ENCODE results near the gene NDUFS2.
"Not testable (repeated sequence)": the region's sequence is repeated elsewhere in the genome, so short reads cannot be mapped to it uniquely, and the experiment has no call there.

The NDUFS2 gene

DNA sequence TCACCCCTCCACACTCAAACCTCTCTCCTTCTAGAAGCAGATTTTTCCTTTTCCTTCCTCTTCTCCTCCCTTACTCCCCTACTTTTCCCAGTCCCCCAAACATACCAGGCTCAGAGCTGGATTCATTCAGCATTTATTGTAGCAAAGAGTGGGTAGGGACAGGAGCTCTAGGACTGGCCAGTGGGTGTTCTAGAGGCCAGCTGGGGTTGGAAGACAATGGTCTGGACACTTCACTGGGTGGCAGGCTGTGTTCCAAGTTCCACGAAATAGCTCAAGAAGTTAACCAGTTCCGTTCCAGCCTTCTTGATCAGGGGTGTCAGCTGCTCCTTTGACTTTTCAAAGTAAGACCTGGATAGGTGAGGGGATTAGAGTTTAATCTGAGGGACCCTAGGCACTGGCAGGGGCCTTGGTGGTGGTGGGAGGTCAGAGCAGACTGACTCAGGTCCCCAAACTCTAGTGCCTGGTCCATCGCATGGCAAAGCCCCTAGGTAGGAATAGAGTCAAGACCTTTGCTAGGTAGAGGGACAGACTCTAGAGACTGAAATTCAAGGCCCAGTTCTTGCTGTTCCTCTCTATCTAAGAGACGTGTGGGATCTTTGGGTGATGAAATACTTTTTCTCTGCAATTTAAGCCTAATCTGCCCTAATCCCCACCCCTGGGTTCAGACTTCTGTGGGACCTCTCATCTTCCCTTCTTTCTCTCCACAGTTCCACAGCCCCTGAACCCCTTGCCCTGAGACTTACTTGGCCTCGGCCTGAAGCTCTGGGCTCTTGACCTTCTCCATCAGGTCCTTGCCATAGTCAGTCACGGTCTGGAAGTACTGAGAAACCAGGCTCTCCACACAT is 20.2 kb downstream of the NDUFS2 start:
- no peak for DNase-seq

DNA sequence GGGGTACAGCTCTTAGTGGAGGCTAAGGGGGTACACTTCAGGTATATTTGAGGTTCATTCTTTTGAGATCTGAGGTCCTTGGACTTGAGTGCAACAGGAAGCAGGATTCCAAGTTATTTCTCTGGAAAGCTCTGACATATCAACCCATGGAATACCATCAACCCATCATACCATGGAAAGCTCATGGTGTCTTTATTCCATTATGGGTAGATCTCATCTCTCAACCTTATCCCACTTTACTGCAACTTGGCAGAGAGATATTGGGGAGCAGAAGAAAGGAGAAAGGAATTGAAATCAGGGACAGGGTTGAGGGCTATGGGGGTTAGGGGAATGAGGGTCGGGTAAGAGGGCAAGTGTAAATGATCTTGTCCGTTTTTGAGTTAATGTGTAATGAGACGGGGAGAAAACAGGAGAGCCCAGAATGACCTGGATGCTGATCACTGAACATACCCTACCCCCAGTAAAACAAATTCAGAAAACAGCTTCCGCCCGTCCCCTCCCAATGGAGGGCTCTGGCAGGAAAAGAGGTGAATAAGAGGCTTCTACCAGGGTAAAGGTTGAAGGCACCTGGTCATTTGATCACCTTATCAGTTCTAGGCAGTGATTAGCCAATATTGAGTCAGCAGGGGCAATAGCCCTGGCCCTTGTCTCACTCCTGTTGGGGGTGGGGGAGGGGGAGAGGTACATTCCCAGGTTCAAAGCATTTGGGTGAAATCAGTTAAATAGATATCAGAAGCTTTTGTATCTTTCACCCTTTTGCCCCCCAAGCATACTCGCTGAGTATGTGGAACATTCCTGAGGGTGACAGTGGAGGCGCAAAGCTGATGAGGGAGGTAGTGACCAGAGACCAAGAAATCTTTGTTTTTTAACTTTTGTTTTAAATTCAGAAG is 21.9 kb downstream of the NDUFS2 start:
- DNase-seq = no peak

DNA sequence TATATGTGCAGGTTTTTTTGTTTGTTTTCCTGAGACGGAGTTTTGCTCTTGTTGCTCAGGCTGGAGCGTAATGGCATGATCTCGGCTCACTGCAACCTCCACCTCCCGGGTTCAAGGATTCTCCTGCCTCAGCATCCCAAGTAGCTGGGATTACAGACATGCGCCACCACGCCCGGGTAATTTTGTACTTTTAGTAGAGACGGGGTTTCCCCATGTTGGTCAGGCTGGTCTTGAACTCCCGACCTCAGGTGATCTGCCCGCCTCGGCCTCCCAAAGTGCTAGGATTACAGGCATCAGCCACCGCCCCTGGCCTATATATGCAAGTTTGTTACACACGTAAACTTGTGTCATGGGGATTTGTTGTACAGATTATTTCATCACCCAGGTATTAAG is 22.5 kb downstream of the NDUFS2 start:
- not testable (repeated sequence) for DNase-seq

GRCh38 chr1:161225178-161225533 is 23.0 kb downstream of the NDUFS2 start:
- no peak for DNase-seq

- peak; percentile 99 for DNase-seq
Observed at GRCh38 chr1:161225534-161226319, 23.6 kb downstream of the NDUFS2 start, which contains the start of gene TOMM40L. Gene TOMM40L, plus strand, starts transcription at chr1:161226060. Its CDS starts 430 bp downstream, at chr1:161226490.

- DNase-seq = no peak
Observed at GRCh38 chr1:161226320-161226711, 24.1 kb downstream of the NDUFS2 start.

DNA sequence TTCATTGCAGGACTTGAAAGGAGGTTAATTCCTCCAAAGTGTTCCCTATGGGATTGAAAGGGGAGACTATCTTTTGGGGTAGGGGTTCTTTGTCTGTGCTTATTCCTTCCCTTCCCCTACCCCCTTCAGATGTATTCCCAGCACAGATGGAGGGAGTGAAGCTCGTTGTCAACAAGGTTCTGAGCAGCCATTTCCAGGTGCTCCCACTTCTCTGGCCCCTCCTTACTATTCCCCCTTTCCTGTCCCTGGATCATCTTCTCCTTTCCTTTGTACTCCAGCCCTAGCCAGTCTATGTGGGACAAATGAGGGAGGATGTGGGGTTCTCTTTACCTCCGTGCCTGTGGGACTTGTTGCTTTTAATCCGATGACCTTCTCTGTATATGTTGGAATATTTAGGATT is 24.6 kb downstream of the NDUFS2 start:
- DNase-seq = no peak

- peak; percentile 36 for DNase-seq
Observed at GRCh38 chr1:161227196-161227871, 25.2 kb downstream of the NDUFS2 start.

- DNase-seq = no peak
Observed at GRCh38 chr1:161228032-161228431, 25.9 kb downstream of the NDUFS2 start.

DNA sequence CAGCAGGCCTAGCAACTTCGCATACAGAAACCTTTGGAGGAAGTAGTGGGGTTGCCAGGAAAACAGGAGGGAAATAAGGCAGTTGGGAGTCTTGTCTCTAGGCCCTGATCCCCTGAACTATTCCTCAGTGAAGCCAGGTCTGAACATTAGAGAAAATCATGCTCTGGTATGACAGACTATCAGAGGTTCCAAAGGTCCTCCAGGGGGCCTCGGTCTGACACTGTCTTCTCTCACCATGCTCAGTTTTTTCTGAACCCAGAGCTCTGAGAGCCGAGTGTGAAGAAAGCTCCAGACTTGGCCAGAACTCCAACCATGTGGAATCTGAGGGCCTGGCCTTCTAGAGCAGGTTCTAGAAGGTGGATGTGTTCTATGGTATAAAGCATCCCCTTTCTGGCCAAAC is 27.7 kb downstream of the NDUFS2 start:
- no peak for DNase-seq

DNA sequence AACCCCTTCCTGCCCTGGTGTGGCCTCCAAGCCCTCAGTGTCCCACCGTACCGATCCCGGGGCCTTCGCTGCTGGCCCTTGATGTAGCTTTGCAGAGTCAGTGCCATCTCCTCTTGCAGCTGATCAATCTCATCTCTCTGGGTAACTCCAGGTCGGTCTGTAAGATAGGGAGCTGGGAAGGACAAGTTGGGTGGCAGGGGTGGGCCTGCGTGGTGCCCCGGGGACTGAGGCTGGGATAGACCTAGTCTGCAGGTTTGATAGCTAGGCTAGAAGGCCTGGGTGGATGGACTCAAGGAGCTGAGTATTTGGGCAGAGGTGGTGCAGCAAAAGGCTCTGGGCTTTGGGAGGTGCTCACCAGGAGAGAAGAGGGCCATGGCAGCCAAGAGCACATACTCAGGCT is 28.6 kb downstream of the NDUFS2 start:
- DNase-seq = no peak

- DNase-seq = no peak
Observed at GRCh38 chr1:161233102-161233501, 30.9 kb downstream of the NDUFS2 start.

GRCh38 chr1:161235957-161236775 is 34.0 kb downstream of the NDUFS2 start:
- no peak for DNase-seq

DNA sequence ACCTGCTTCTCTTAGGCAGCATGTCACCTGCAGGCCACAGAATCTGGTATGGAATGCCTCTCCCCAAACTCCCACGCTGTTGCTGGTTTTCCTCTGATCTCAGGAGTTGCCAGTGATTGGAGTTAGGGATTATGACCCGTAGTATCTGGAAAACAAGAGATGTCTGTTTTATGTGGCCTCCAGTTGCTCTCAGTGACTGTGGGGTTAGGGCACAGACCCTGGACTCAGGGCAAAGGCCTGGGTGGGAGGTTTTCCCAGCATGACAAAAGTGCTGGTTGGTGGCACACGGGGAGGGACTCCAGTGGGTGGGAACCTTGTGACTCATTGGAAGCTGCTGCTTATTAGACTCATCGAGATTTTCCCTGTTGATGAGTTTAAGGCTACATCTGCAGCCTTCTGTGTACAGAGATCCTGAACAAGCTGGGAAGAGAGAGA is 35.9 kb downstream of the NDUFS2 start, which contains the start of gene NR1I3:
TSS of gene NR1I3 (minus strand) at position 165 of the 435 bp plus-strand sequence. CDS start 1,638 bp downstream, outside the sequence.
- no peak for DNase-seq

DNA sequence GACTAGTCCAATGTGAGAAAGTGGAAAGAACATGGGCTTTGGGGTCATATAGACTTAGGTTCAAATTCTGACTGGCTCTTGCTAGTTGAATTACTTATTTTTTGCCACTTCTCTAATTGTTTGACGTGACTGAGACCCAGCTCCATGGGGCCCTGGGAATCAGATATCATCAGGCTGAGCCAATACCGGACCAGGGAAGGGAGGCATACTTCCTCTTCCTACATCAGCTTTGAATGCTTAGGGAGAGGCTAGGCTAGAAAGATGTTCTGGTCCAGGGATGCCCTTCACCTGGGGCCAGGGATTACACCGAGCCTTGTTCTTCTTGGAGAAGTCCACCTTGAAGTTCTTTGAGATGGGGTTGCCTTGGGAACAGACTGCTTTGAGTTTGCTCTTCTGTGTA is 39.5 kb downstream of the NDUFS2 start:
- no peak for DNase-seq

DNA sequence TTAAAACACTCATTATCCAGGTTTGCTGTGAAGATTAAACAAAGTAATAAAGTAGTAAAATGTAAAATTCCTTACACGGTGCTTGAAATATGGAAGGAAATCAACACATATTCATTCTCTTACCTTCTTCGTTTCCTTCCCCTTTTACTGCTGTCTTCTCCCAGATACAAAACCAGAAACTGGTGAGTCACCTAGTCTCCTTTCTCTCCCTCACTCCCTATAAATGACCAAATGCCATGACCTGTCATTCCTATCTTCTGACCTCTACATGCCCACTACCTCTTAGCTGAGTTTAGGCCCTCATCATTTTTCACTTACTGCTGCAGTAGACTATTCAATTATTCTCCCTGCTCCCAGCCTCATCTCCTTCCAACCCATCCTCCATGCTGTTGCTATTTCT is 40.1 kb downstream of the NDUFS2 start:
- DNase-seq = no peak

DNA sequence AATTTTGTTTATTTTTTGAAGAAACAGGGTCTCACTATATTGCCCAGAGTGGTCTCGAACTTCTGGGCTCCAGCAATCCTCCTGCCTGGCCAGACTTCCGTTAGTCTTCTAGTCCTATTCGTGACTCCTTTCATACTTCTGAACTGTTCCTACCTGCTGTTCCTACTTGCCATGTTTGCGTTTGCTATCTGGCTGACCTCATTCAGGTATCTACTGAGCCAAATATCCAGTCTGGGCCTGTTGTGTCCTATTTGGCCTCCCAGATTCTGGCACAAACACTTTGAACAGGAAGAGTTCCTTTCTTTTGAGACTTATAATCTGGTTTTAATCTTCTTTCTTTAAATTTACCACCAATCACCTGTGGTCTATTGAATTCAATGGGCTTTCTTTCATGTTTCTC is 42.7 kb downstream of the NDUFS2 start:
- no peak for DNase-seq

- not testable (repeated sequence) for DNase-seq
Observed at GRCh38 chr1:161250100-161250499, 47.9 kb downstream of the NDUFS2 start.

DNA sequence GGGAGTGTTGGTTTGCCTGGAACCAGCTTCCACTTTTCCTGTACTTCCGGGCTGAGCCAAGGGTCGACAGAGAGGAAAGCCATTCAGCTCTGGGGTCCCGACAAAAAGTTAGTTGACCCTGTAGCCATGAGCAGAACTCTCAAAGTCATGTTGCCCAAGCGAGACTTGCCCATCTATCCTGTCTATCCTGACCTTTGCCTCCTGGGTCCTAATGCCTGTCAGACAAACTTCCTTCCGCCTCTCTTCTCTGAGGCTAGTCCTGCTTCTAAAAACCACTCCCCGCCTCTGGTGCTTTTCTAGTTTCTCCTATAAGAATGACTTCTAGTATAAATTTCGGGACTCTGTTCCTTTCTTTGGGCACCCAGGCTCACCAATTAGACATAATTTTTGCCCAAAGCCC is 48.7 kb downstream of the NDUFS2 start:
- DNase-seq = no peak

DNA sequence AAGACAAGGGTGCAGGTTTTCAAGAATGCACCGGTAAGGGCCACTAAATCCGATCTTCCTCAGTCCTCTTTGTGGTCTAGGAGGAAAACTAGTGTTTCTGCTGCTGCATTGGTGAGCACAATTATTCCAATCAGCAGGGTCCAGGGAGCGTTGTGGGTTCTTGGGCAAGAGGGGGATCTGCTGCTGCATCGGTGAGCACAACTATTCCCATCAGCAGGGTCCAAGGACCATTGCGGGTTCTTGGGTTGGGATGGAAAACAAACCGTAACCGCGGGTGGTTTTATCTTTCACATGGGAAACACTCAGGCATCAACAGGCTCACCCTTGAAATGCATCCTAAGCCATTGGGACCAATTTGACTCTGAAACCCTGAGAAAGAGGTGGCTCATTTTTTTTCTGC is 49.4 kb downstream of the NDUFS2 start:
- DNase-seq = no peak

GRCh38 chr1:161255302-161255701 is 53.1 kb downstream of the NDUFS2 start:
- not testable (repeated sequence) for DNase-seq
